ENCODE measurements around the gene PTGIS.
"Not testable (repeated sequence)": the region's sequence is repeated elsewhere in the genome, so short reads cannot be mapped to it uniquely, and the experiment has no call there.

PTGIS gene

GRCh38 chr20:49612127-49612738 is 44.3 kb upstream of the PTGIS start:
- Histone ChIP-seq H3K27ac (no peak overlapping the region), H3K4me3 (ENCODE audit: low read depth, low read length) (no peak overlapping the region), H3K36me3 (replicated peaks) (no peaks in the 10 kb centered on the region), H3K27me3 (replicated peaks) (no peaks in the 10 kb centered on the region)
- in situ Hi-C loops (cut with HindIII; ENCODE audit: low pct_ligation_motif_present, low sequenced_read_pairs): no loop called here
- TF ChIP-seq CTCF (IDR thresholded peaks at IDR 0.05; ENCODE audit: low read depth, low read length, missing control alignments): no peak
- DNase-seq: no peak

- H3K4me3 ChIP-seq (ENCODE audit: low read depth, low read length); H3K36me3 ChIP-seq (replicated peaks); H3K27me3 ChIP-seq (replicated peaks); H3K27ac ChIP-seq; in situ Hi-C loops (cut with HindIII; ENCODE audit: low pct_ligation_motif_present, low sequenced_read_pairs); DNase-seq: not testable (repeated sequence)
Observed at GRCh38 chr20:49611539-49612126, 43.7 kb upstream of the PTGIS start.

- H3K27me3 ChIP-seq (replicated peaks): no peaks in the 10 kb centered on the region
- no peaks in the 10 kb centered on the region for H3K36me3 ChIP-seq (replicated peaks)
- H3K27ac ChIP-seq: no peak overlapping the region
- H3K4me3 ChIP-seq (ENCODE audit: low read depth, low read length): peak overlapping the region; percentile 9
- in situ Hi-C loops (cut with HindIII; ENCODE audit: low pct_ligation_motif_present, low sequenced_read_pairs): no loop called here
- peak; percentile 85 for TF ChIP-seq CTCF (IDR thresholded peaks at IDR 0.05; ENCODE audit: low read depth, low read length, missing control alignments)
- peak; percentile 27 for DNase-seq
Observed at GRCh38 chr20:49610691-49611538, 43.0 kb upstream of the PTGIS start.

- H3K36me3 ChIP-seq (replicated peaks): no peaks in the 10 kb centered on the region
- in situ Hi-C loops (cut with HindIII; ENCODE audit: low pct_ligation_motif_present, low sequenced_read_pairs): no loop called here
Observed at GRCh38 chr20:49608752-49609670, 41.1 kb upstream of the PTGIS start.

GRCh38 chr20:49607568-49607967 is 39.6 kb upstream of the PTGIS start:
- Histone ChIP-seq H3K36me3 (replicated peaks) (no peaks in the 10 kb centered on the region), H3K4me3 (ENCODE audit: low read depth, low read length) (no peak overlapping the region), H3K27me3 (replicated peaks) (no peaks in the 10 kb centered on the region), H3K27ac (no peak overlapping the region)
- no peak for DNase-seq
- TF ChIP-seq CTCF (IDR thresholded peaks at IDR 0.05; ENCODE audit: low read depth, low read length, missing control alignments): no peak
- in situ Hi-C loops (cut with HindIII; ENCODE audit: low pct_ligation_motif_present, low sequenced_read_pairs): no loop called here

More at GRCh38 chr20:49608752-49609670, 41.1 kb upstream of the PTGIS start:
- DNase-seq: peak; percentile 12
- Histone ChIP-seq H3K27ac (no peak overlapping the region), H3K4me3 (ENCODE audit: low read depth, low read length) (no peak overlapping the region), H3K27me3 (replicated peaks) (no peaks in the 10 kb centered on the region)
- peak; percentile 96 for TF ChIP-seq CTCF (IDR thresholded peaks at IDR 0.05; ENCODE audit: low read depth, low read length, missing control alignments)
